ENCODE results near the gene G3BP2.
"Not testable (repeated sequence)": the region's sequence is repeated elsewhere in the genome, so short reads cannot be mapped to it uniquely, and the experiment has no call there.

Gene G3BP2

DNA sequence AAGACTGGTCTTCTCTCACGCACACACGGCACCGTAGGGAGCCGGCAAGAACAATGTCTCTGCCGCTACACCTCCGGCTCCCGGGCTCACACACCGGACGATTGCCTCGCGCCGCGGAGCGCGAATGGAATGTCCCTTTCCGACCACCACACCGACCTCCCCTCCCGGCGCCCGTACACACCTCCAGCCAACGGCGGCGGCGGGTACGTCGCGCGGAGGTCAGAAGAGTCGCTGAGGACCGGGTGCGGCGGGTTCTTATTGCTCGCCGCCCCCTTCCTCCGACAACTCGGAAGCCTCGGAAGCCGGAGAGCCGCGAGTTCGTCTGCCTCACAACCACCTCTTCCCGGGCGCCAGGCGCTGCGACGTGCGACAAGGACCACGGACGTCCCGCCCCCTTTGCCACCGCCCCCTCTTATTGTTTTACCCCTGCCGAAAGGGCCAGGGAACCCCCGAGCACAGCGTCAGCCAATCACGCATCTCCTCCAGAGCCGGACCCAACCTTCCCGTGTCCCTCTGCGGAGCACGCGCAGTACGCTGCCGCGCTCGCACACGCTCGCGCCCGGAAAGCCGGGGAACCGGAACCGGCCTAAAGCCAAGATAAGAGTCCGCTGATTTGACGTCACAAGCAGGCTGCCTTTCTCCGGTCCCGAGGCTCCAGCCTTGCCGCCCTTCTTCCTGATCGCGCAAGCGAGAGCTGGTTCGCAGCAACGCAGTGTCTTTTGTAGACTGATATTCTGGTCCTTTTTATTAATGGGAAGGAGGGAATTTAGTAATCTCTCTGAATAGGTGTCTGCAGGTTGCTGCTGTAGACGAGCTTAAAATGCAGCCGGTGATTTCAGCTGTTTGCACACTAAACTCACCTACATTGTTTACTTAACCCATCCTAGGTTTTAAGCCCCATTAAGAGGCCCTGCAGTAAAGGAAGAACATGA, at the start of gene G3BP2:
TSS of gene G3BP2 (minus strand) at position 385 of the 932 bp plus-strand sequence. CDS start 11,386 bp downstream, outside the sequence.
- Histone ChIP-seq H3K4me3 (ENCODE audit: low read length) (peak within 1 kb of the TSS; percentile 94), H3K27me3 (ENCODE audit: control insufficient read depth, insufficient read depth, low read length) (no peaks in the 10 kb centered on the region), H3K9ac (ENCODE audit: low read length) (peak within 1 kb of the TSS; percentile 87), H3K27ac (ENCODE audit: low read depth, low read length) (peak within 1 kb of the TSS; percentile 98), H3K4me1 (ENCODE audit: control insufficient read depth, insufficient read depth, low read length) (peaks cover 14% of the 10 kb centered on the region), H3K36me3 (ENCODE audit: control insufficient read depth, insufficient read depth, low read length) (no peaks in the 10 kb centered on the region)

DNA sequence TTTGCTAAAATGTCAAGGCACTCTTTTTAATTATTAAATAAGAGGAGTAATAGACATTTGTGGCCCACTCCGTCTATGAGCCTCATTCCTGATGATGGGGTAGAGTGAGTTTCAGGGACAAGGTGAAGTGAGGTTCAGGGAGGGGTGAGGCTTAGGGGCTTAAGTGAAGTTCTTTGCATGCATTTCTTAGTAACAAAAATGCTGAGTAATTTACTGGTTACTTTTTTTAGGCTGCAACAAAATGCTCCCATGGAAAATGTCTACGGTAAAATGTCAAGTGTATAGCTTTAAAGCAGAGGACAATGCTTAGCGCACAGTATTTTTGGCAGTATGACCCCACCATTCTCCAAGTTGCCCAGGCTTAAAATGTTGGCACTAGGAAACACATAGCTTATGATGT, 49.2 kb upstream of the G3BP2 start:
- H3K4me3 ChIP-seq (ENCODE audit: low read length), result no peak overlapping the region
- H3K27ac ChIP-seq (ENCODE audit: low read depth, low read length), result no peak overlapping the region
- peaks cover 17% of the 10 kb centered on the region for H3K4me1 ChIP-seq (ENCODE audit: control insufficient read depth, insufficient read depth, low read length)
- no peak overlapping the region for H3K9ac ChIP-seq (ENCODE audit: low read length)
- H3K27me3 ChIP-seq (ENCODE audit: control insufficient read depth, insufficient read depth, low read length), result no peaks in the 10 kb centered on the region
- H3K36me3 ChIP-seq (ENCODE audit: control insufficient read depth, insufficient read depth, low read length), result no peaks in the 10 kb centered on the region

DNA sequence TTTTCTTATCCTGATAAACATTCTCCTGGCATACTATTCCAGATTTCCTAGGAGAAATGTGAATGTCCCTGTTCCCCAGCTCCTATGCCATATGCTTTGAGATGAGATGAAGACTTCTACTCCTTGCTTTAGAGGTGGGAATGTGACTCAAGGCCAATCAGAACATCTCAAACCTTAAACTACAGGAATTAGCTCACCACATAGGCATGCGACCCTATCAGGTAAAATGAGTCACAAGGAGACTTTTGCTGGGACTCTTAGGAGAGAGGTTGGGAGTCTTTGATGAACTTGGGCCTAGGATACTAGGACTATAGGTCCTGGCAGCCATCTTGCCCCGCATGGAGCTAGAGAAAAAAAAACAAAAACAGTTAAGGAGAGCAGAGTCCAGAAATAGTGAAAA, 45.3 kb upstream of the G3BP2 start:
- Histone ChIP-seq H3K36me3 (ENCODE audit: control insufficient read depth, insufficient read depth, low read length) (no peaks in the 10 kb centered on the region), H3K27me3 (ENCODE audit: control insufficient read depth, insufficient read depth, low read length) (no peaks in the 10 kb centered on the region), H3K4me3 (ENCODE audit: low read length) (no peak overlapping the region), H3K4me1 (ENCODE audit: control insufficient read depth, insufficient read depth, low read length) (peaks cover 15% of the 10 kb centered on the region), H3K27ac (ENCODE audit: low read depth, low read length) (no peak overlapping the region), H3K9ac (ENCODE audit: low read length) (no peak overlapping the region)

DNA sequence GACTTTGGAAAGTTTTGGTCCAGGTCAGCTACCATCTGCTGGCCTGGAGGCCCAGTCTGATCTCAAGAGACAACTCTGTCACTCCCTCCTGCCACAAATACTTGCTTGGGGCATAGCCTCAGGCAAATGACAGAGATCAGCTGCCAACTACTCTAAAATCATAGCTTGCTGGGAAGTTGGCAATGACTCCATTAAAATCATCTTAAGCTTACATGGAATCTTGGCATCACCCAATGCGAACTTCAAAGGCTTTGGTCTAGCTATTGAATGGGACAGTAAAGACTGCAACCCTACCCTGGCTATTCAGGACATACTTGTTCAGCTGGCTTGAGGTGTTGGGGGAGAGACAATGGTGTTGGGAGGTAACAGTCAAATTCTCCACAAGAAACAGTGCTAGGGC, 44.2 kb upstream of the G3BP2 start:
- H3K36me3 ChIP-seq (ENCODE audit: control insufficient read depth, insufficient read depth, low read length), result no peaks in the 10 kb centered on the region
- H3K9ac ChIP-seq (ENCODE audit: low read length), result no peak overlapping the region
- no peak overlapping the region for H3K4me3 ChIP-seq (ENCODE audit: low read length)
- H3K27me3 ChIP-seq (ENCODE audit: control insufficient read depth, insufficient read depth, low read length), result no peaks in the 10 kb centered on the region
- H3K27ac ChIP-seq (ENCODE audit: low read depth, low read length), result no peak overlapping the region
- peaks cover 8% of the 10 kb centered on the region for H3K4me1 ChIP-seq (ENCODE audit: control insufficient read depth, insufficient read depth, low read length)

DNA sequence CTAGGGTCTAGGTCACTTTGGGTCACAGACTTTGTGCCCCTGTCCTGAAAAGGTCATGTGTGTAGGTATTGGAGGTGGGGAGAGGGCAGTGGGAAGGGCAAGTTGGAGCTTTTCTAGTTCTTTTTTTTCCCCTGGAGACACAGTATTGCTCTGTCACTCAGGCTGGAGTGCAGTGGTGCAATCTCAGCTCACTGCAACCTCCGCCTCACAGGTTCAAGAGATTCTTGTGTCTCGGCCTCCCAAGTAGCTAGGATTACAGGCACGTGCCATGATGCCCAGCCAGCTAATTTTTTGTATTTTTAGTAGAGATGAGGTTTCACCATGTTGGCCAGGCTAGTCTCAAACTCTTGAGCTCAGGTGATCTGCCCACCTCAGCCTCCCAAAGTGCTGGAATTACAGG, 42.8 kb upstream of the G3BP2 start:
- not testable (repeated sequence) for H3K27ac ChIP-seq (ENCODE audit: low read depth, low read length); H3K4me1 ChIP-seq (ENCODE audit: control insufficient read depth, insufficient read depth, low read length); H3K4me3 ChIP-seq (ENCODE audit: low read length); H3K36me3 ChIP-seq (ENCODE audit: control insufficient read depth, insufficient read depth, low read length); H3K9ac ChIP-seq (ENCODE audit: low read length); H3K27me3 ChIP-seq (ENCODE audit: control insufficient read depth, insufficient read depth, low read length)

DNA sequence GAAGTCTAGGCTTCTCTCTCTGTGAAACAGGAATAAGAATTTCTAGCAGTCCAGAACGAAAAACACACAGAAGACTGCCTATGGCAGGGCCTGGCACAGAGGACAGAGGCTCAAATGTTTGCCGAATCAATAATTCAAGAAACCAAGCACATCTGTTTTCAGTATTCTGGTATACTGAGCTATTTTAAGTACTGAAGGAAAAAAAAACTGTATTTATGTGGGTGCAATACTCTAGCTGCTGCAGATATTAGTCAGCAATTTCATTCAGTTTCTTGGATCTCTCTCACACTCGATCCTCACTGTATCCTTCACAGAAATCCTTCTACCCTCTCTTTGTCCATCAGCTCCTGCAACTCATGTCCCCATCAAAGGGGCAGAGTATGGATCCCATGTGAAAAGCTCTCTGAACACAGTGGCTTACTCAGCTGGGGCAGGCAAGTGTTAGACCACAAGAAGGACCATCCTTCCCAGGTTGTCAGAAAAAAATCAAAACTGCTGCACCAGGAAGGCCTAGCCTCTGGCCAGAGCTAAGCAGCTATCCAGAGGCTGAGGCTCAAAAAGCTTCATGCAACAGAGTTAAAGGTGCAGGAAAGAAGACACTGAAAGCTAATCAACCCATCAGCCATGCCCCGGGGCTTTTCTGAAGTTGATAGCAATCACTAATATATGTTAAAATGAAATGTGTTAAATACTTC, 42.0 kb upstream of the G3BP2 start:
- Histone ChIP-seq H3K36me3 (ENCODE audit: control insufficient read depth, insufficient read depth, low read length) (no peaks in the 10 kb centered on the region), H3K9ac (ENCODE audit: low read length) (no peak overlapping the region), H3K4me1 (ENCODE audit: control insufficient read depth, insufficient read depth, low read length) (peaks cover 8% of the 10 kb centered on the region), H3K4me3 (ENCODE audit: low read length) (no peak overlapping the region), H3K27ac (ENCODE audit: low read depth, low read length) (peak overlapping the region; percentile 24), H3K27me3 (ENCODE audit: control insufficient read depth, insufficient read depth, low read length) (no peaks in the 10 kb centered on the region)

DNA sequence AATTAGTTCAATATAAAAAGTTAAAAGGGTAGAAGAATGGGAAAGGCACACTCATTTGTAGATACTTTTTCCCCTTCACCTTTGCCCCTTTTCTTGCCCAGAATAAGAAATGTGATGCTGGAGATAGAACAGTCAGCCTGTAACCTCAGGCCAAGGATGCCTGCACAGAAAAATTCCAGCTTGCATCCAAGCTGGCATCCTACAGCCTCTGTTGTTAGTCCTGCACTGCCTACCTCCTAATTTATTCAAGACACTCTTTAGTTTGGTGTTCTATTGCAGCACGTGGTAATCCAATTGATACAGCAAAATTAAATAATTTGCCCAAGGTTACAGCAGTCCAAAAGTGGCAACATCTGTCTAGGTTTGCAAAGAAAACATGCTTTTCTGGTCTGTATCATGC, 41.5 kb upstream of the G3BP2 start:
- Histone ChIP-seq H3K36me3 (ENCODE audit: control insufficient read depth, insufficient read depth, low read length) (no peaks in the 10 kb centered on the region), H3K9ac (ENCODE audit: low read length) (no peak overlapping the region), H3K27me3 (ENCODE audit: control insufficient read depth, insufficient read depth, low read length) (no peaks in the 10 kb centered on the region), H3K4me1 (ENCODE audit: control insufficient read depth, insufficient read depth, low read length) (peaks cover 8% of the 10 kb centered on the region), H3K27ac (ENCODE audit: low read depth, low read length) (no peak overlapping the region), H3K4me3 (ENCODE audit: low read length) (no peak overlapping the region)

DNA sequence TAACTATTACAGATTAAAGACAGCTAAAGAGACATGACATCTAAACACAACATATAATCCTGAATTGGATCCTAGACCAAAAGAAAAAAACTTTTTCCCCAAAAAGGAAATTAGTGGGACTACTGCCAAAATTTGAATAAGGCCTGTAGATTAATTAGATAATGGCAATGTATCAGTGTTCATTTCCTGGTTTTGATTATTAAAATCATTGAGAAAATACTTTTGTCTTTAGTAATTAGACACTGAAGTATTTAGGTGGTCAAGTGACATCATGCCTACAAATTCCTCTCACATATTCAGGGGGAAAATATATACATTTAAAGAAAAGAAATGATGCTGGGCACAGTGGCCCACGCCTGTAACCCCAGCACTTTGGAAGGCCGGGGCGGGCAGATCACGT, 40.8 kb upstream of the G3BP2 start:
- H3K4me1 ChIP-seq (ENCODE audit: control insufficient read depth, insufficient read depth, low read length), result peaks cover 8% of the 10 kb centered on the region
- no peak overlapping the region for H3K4me3 ChIP-seq (ENCODE audit: low read length)
- H3K9ac ChIP-seq (ENCODE audit: low read length), result no peak overlapping the region
- H3K27ac ChIP-seq (ENCODE audit: low read depth, low read length), result no peak overlapping the region
- H3K36me3 ChIP-seq (ENCODE audit: control insufficient read depth, insufficient read depth, low read length), result no peaks in the 10 kb centered on the region
- H3K27me3 ChIP-seq (ENCODE audit: control insufficient read depth, insufficient read depth, low read length), result no peaks in the 10 kb centered on the region

DNA sequence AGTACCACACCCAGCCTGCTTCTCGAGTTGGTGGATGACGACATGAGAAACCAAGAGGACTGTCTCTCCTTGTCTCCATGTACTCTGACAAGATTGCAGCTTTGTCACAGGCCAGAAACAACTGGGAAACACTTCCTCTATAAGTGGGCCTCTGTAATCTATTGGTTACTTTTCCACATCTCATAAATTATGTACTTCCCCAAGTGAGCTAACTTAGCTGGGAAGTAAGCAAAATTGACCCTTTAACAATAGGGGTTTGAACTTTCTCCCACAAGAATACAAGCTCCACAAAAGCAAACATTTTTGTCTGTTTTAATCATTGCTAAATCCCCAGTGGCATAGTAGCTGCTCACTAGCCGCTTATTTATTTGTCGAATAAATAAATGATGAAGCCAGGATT, 37.0 kb upstream of the G3BP2 start:
- H3K4me3 ChIP-seq (ENCODE audit: low read length), result no peak overlapping the region
- peaks cover 5% of the 10 kb centered on the region for H3K4me1 ChIP-seq (ENCODE audit: control insufficient read depth, insufficient read depth, low read length)
- no peaks in the 10 kb centered on the region for H3K36me3 ChIP-seq (ENCODE audit: control insufficient read depth, insufficient read depth, low read length)
- H3K27ac ChIP-seq (ENCODE audit: low read depth, low read length), result no peak overlapping the region
- H3K27me3 ChIP-seq (ENCODE audit: control insufficient read depth, insufficient read depth, low read length), result no peaks in the 10 kb centered on the region
- no peak overlapping the region for H3K9ac ChIP-seq (ENCODE audit: low read length)

DNA sequence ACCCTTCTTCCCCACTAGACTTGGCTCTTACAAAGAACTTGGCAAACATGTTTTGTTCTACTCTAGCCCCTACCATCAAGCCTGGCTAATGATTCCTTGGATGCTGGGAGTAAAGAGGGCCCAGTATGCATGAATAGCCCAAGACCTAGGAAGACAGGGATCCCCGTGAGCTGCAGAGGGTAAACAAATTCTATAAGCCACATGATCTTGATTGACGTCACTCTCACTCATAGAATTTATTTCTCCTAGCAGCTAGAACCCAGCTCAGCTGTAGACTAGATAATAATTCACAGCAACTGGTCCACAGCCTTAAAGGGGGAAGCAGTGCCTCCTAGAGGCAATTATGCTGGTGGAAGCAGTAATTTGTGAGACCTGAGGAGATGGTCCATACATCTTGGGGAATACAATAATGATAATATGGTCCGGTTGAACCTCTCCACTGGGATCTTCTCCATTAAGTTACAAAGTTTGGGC, 35.0 kb upstream of the G3BP2 start:
- H3K4me1 ChIP-seq (ENCODE audit: control insufficient read depth, insufficient read depth, low read length), result no peaks in the 10 kb centered on the region
- H3K9ac ChIP-seq (ENCODE audit: low read length), result no peak overlapping the region
- H3K4me3 ChIP-seq (ENCODE audit: low read length), result no peak overlapping the region
- H3K27ac ChIP-seq (ENCODE audit: low read depth, low read length), result no peak overlapping the region
- H3K36me3 ChIP-seq (ENCODE audit: control insufficient read depth, insufficient read depth, low read length), result no peaks in the 10 kb centered on the region
- no peaks in the 10 kb centered on the region for H3K27me3 ChIP-seq (ENCODE audit: control insufficient read depth, insufficient read depth, low read length)

DNA sequence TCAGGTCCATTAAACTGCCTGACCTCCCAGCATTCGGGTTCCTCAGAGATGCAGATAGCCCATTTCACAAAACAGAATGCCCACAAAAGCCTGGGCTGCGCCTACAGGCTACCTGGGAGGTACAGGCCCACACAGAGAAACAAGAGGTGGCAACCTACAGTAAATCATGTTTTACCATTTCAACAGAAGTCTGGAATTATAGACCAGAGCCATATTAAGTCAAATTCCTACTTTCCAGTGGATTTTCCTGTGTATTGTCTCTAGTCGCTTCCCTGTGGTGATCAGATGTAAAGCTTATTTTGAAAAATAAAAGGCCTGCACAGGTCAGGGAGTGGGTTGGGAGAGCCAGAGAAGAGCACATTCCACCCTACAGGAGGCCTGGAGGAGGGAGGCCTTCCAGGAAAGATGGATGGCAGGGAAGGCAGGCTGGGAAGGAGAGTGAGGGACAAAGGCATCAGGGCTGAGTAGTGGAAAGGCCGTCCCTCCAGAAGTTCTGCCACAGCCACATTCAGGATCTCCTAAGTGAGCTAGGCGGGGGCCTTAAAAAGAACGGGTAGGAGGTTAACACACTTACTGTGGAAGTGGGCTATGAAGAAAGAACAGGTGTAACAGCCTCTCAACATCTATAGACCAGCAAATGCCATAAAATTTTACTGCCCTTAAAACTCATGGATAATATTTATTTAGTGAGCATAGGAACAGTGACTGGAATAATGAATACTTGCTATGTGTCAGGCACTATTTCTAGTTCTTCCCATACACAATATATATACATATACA, 32.2 kb upstream of the G3BP2 start:
- Histone ChIP-seq H3K36me3 (ENCODE audit: control insufficient read depth, insufficient read depth, low read length) (no peaks in the 10 kb centered on the region), H3K27me3 (ENCODE audit: control insufficient read depth, insufficient read depth, low read length) (no peaks in the 10 kb centered on the region), H3K4me1 (ENCODE audit: control insufficient read depth, insufficient read depth, low read length) (peaks cover 6% of the 10 kb centered on the region), H3K27ac (ENCODE audit: low read depth, low read length) (no peak overlapping the region), H3K9ac (ENCODE audit: low read length) (no peak overlapping the region), H3K4me3 (ENCODE audit: low read length) (no peak overlapping the region)

DNA sequence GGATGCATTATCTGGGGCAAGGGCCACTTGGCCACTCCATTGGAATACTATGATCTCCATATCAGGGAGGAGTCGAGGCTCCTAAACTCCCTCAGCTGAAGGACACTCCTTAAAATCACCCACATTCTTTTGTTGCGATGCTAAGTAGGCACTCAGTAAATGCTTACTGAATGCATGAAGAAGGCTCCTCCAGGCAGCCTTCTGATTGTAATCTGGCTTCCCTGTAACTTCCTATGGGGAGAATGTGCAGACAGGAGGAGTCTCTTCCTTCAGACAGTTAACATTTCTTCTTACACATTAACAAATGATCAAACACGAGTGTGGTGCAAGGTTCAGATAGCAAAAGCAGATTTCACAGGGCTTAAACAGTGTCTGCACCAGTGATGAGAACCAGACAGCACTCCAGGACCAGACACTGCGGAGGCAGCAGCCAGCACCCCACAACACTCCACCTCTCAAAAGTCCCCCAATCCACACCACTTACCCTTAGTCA, 29.8 kb upstream of the G3BP2 start:
- Histone ChIP-seq H3K9ac (ENCODE audit: low read length) (no peak overlapping the region), H3K27me3 (ENCODE audit: control insufficient read depth, insufficient read depth, low read length) (no peaks in the 10 kb centered on the region), H3K4me3 (ENCODE audit: low read length) (no peak overlapping the region), H3K27ac (ENCODE audit: low read depth, low read length) (no peak overlapping the region), H3K36me3 (ENCODE audit: control insufficient read depth, insufficient read depth, low read length) (no peaks in the 10 kb centered on the region), H3K4me1 (ENCODE audit: control insufficient read depth, insufficient read depth, low read length) (peaks cover 6% of the 10 kb centered on the region)
